Upper lobe of left lung (tissue), 6 donors: Measurements from ENCODE around the gene SDK1. TPM values are rescaled to one million over a fixed set of nuclear protein-coding genes. Genes with fewer than 3 reads are reported as not detected.

Source experiments
- ATAC-seq, 2 donors: fragments of 200-7000 bp; cut with Tn5 transposase; one replicate each; pipeline ENCODE4 v1.9.1; 2022; ENCODE audit warnings: mild to moderate bottlenecking in 2 of 2, moderate library complexity in 2 of 2; ENCODE audit not compliant: low FRiP score in 2 of 2
- DNase-seq, 2 donors: peaks; one replicate each; pipeline ENCODE4 v3.0.0-alpha.2; 2019 to 2020
- H3K27ac ChIP-seq, 4 donors: fragments of 200-600 bp; sonication (generic); one replicate each; pipeline ENCODE4 v1.5.1; 2016 to 2019
- H3K27me3 ChIP-seq, 4 donors: fragments of 200-600 bp; sonication (generic); one replicate each; pipeline ENCODE4 v1.5.1; 2017 to 2019
- H3K36me3 ChIP-seq, 4 donors: fragments of 200-600 bp; sonication (generic); one replicate each; pipeline ENCODE4 v1.5.1; 2016 to 2019
- H3K4me1 ChIP-seq, 4 donors: fragments of 200-600 bp; sonication (generic); one replicate each; pipeline ENCODE4 v1.5.1; 2018 to 2019
- H3K4me3 ChIP-seq, 4 donors: fragments of 200-600 bp; sonication (generic); one replicate each; pipeline ENCODE4 v1.5.1; 2017 to 2019; ENCODE audit warnings: mild to moderate bottlenecking in 2 of 4, moderate library complexity in 1 of 4
- H3K9me3 ChIP-seq, 4 donors: fragments of 200-600 bp; sonication (generic); one replicate each; pipeline ENCODE4 v1.5.1; 2018 to 2019
- EP300 ChIP-seq, 4 donors: sonication (generic); formaldehyde crosslinking; IDR thresholded peaks; one replicate each; pipeline ENCODE4 v1.5.1; 2017; ENCODE audit warnings: antibody characterized with exemption in 4 of 4, control low read depth in 2 of 4
- POLR2A ChIP-seq, 4 donors: fragments of 450-650 bp; IDR thresholded peaks; one replicate each; pipeline ENCODE4 v1.5.1; 2016 to 2017; ENCODE audit warnings: antibody characterized with exemption in 4 of 4, mild to moderate bottlenecking in 2 of 4
- POLR2AphosphoS5 ChIP-seq, 2 donors: sonication (generic); formaldehyde crosslinking; IDR thresholded peaks; one replicate each; pipeline ENCODE4 v1.5.1; 2017; ENCODE audit warnings: antibody characterized with exemption in 2 of 2
- WGBS, 2 donors: methylation state at CpG; one replicate each; pipeline ENCODE4 v1.1.5; 2017 to 2018; 5-methylcytosine and 5-hydroxymethylcytosine counted together
- total RNA-seq, 6 donors: library from RNA; depleted of rRNA in 4 of 6; stranded (reverse); fragments of >200 nt in 4 of 6; gene quantifications; one replicate each; pipeline versions ENCODE4 v1.1.0 to v1.2.1, GENCODE V29; 2016 to 2021
- TF ChIP-seq, protein P1 (sequence below), 6 experiments: fragments of 450-650 bp in 4 of 6; fragments of 200-600 bp in 2 of 6; sonication (generic) in 2 of 6; IDR thresholded peaks; one replicate each; pipeline ENCODE4 v1.5.1; 2016 to 2019; ENCODE audit warnings: antibody characterized with exemption in 6 of 6
- donor health status: DM: no; HTN: no; CAD: no; lungs with moderate emphysema.
- donor health status: DM: no; HTN: yes; CAD: no; lungs with severe emphysema.

Gene SDK1
- total RNA-seq, 6 donors from 2014 or later: 9.3 to 90.1 (median 11.8) TPM

GRCh38 chr7:3426064-3426463, 125.0 kb downstream of the SDK1 start:
- 49 to 59% methylated on average over 4 of the region's 4 CpGs for WGBS, 2 donors
- Histone ChIP-seq H3K27me3 (no peaks in the 10 kb centered on the region), H3K36me3 (no peaks in the 10 kb centered on the region), H3K9me3 (peaks cover 0 to 8% (median 0%) of the 10 kb centered on the region in 4 donors), H3K27ac (no peak overlapping the region), H3K4me1 (no peaks in the 10 kb centered on the region), H3K4me3 (no peak overlapping the region)
- TF ChIP-seq, protein P1, sequence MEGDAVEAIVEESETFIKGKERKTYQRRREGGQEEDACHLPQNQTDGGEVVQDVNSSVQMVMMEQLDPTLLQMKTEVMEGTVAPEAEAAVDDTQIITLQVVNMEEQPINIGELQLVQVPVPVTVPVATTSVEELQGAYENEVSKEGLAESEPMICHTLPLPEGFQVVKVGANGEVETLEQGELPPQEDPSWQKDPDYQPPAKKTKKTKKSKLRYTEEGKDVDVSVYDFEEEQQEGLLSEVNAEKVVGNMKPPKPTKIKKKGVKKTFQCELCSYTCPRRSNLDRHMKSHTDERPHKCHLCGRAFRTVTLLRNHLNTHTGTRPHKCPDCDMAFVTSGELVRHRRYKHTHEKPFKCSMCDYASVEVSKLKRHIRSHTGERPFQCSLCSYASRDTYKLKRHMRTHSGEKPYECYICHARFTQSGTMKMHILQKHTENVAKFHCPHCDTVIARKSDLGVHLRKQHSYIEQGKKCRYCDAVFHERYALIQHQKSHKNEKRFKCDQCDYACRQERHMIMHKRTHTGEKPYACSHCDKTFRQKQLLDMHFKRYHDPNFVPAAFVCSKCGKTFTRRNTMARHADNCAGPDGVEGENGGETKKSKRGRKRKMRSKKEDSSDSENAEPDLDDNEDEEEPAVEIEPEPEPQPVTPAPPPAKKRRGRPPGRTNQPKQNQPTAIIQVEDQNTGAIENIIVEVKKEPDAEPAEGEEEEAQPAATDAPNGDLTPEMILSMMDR (IDR thresholded peaks at IDR 0.05): no peak
- TF ChIP-seq POLR2AphosphoS5 (IDR thresholded peaks at IDR 0.05): no peak
- no peak for TF ChIP-seq POLR2A (IDR thresholded peaks at IDR 0.05)
- no peak for TF ChIP-seq EP300 (IDR thresholded peaks at IDR 0.05)
- ATAC-seq (no peak), DNase-seq (no peak)

DNA sequence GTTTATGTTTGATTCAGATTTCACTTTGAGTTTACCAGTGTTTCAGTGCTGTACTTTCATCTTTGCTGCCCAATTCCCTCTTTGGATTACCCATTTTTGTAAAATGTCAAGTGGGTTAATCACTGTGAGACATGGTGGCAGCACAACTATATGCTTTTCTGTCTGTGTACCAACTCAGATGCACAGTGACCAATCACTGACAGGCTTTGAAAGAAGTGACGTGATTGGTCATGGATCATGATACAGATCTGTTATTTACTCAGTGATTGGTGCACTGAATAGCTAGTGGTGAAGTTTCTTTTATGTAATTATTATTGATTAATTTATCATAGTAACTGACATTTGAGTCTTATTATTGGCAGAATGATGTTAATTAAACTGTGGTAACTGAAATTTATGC, 126.9 kb downstream of the SDK1 start:
- no peak overlapping the region for H3K27ac ChIP-seq
- no peaks in the 10 kb centered on the region for H3K4me1 ChIP-seq
- H3K4me3 ChIP-seq: no peak overlapping the region
- no peaks in the 10 kb centered on the region for H3K9me3 ChIP-seq
- ATAC-seq: no peak
- 93 to 100% methylated on average over 1 of the region's 1 CpG for WGBS, 2 donors
- DNase-seq: no peak
- TF ChIP-seq POLR2AphosphoS5 (IDR thresholded peaks at IDR 0.05): no peak
- TF ChIP-seq POLR2A (IDR thresholded peaks at IDR 0.05): no peak
- TF ChIP-seq, protein P1 (IDR thresholded peaks at IDR 0.05): no peak
- TF ChIP-seq EP300 (IDR thresholded peaks at IDR 0.05): no peak
- H3K27me3 ChIP-seq: no peaks in the 10 kb centered on the region
- H3K36me3 ChIP-seq: no peaks in the 10 kb centered on the region

GRCh38 chr7:3429981-3430380, 128.9 kb downstream of the SDK1 start:
- H3K27me3 ChIP-seq: no peaks in the 10 kb centered on the region
- WGBS, 2 donors: 74 to 91% methylated on average over 4 of the region's 4 CpGs
- H3K36me3 ChIP-seq: no peaks in the 10 kb centered on the region
- TF ChIP-seq POLR2A (IDR thresholded peaks at IDR 0.05): no peak
- no peak for TF ChIP-seq POLR2AphosphoS5 (IDR thresholded peaks at IDR 0.05)
- no peak for TF ChIP-seq EP300 (IDR thresholded peaks at IDR 0.05)
- TF ChIP-seq, protein P1 (IDR thresholded peaks at IDR 0.05): no peak
- H3K9me3 ChIP-seq: no peaks in the 10 kb centered on the region
- no peak overlapping the region for H3K4me3 ChIP-seq
- DNase-seq (no peak), ATAC-seq (no peak)
- no peaks in the 10 kb centered on the region for H3K4me1 ChIP-seq
- H3K27ac ChIP-seq: no peak overlapping the region

- Histone ChIP-seq H3K27me3 (no peaks in the 10 kb centered on the region), H3K4me3 (no peak overlapping the region), H3K36me3 (no peaks in the 10 kb centered on the region), H3K4me1 (no peaks in the 10 kb centered on the region), H3K9me3 (no peaks in the 10 kb centered on the region), H3K27ac (no peak overlapping the region)
- ATAC-seq (no peak), DNase-seq (no peak)
- TF ChIP-seq POLR2AphosphoS5 (IDR thresholded peaks at IDR 0.05): no peak
- no peak for TF ChIP-seq POLR2A (IDR thresholded peaks at IDR 0.05)
- TF ChIP-seq EP300 (IDR thresholded peaks at IDR 0.05): no peak
- TF ChIP-seq, protein P1 (IDR thresholded peaks at IDR 0.05): no peak
- 74 to 79% methylated on average over 6 to 7 of the region's 7 CpGs for WGBS, 2 donors
Measured at GRCh38 chr7:3430588-3430987, 129.5 kb downstream of the SDK1 start.

DNA sequence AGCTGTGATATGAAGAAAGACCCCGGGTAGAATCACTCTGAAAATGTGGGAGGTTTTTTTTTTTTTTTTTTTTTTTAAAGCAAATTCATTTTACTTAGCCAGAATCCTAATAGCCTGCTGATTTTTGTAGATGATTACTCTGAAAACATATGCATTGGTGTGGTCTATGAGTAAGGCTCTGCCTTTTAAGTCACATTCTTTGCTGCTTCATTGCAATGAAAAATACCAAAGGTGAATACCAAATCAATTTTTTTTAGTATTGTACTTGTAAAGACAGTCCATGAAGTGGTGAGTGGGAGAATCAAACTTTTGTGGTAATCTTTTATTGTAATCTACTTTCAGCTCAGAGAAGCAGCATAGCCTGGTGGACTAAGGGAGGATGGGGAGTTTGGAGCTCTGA, 130.3 kb downstream of the SDK1 start:
- no peak overlapping the region for H3K27ac ChIP-seq
- whole genome bisulfite sequencing, 2 donors: 78 to 90% methylated on average over 1 of the region's 1 CpG
- H3K36me3 ChIP-seq: no peaks in the 10 kb centered on the region
- no peak for ATAC-seq
- no peak overlapping the region for H3K4me3 ChIP-seq
- no peak for TF ChIP-seq POLR2A (IDR thresholded peaks at IDR 0.05)
- TF ChIP-seq EP300 (IDR thresholded peaks at IDR 0.05): no peak
- TF ChIP-seq POLR2AphosphoS5 (IDR thresholded peaks at IDR 0.05): no peak
- TF ChIP-seq, protein P1 (IDR thresholded peaks at IDR 0.05): no peak
- DNase-seq: no peak
- H3K9me3 ChIP-seq: no peaks in the 10 kb centered on the region
- H3K4me1 ChIP-seq: no peaks in the 10 kb centered on the region
- no peaks in the 10 kb centered on the region for H3K27me3 ChIP-seq
